Ovary (tissue), 3 donors: Measurements from ENCODE around the gene GPX3.

ENCODE experiments used
- CTCF ChIP-seq, 3 donors: fragments of 450-650 bp in 2 of 3; fragments of 200-600 bp in 1 of 3; IDR thresholded peaks; one replicate each; pipeline versions ENCODE4 v1.5.1 to v1.8.0; 2016 to 2022; ENCODE audit warnings: antibody characterized with exemption in 3 of 3, mild to moderate bottlenecking in 1 of 3
- POLR2A ChIP-seq: fragments of 450-650 bp; IDR thresholded peaks from one replicate; pipeline ENCODE4 v1.6.1; 2017; ENCODE audit warnings: antibody characterized with exemption, mild to moderate bottlenecking, moderate library complexity
- donor health status: DM: no; HTN: no; CAD: no.

DNA sequence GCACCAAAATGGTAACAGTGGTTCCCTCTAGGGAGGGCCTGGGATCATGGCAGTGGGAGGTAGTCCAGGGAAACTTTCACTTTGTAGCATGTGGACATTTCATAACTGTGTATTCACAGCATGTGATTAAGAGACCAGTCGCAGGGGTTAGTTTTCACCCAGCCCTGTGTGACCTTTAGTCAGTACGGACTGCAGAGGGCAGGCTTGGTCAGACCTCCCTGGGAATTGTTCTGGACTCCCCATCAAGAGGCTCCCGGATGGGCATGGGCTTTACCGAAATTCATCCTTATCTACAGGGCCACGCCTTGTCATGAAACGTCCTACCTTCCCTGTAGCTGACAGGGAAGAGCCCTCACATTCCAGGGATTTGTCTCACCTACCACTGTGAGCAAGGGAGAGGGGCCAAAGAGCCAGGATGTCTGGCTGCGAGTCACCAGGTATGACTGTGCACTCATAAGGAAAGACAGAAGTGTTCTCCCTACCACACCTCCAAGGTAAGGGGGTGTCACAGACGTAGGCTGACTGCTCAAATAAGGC lies 19.9 kb downstream of the GPX3 start:
- TF ChIP-seq CTCF (IDR thresholded peaks at IDR 0.05) (no peak), POLR2A (no peak)
